ENCODE measurements around the gene FGR.

The FGR gene

GRCh38 chr1:27572019-27572678 is 62.8 kb downstream of the FGR start:
- in situ Hi-C loops (cut with MboI; ENCODE audit: low sequenced_read_pairs): no loop called here

- in situ Hi-C loops (cut with MboI; ENCODE audit: low sequenced_read_pairs): no loop called here
These were observed 63.5 kb downstream of the FGR start for GRCh38 chr1:27571439-27572018.

- in situ Hi-C loops (cut with MboI; ENCODE audit: low sequenced_read_pairs): no loop called here
These were observed 64.2 kb downstream of the FGR start for GRCh38 chr1:27570784-27571183.

- in situ Hi-C loops (cut with MboI; ENCODE audit: low sequenced_read_pairs): no loop called here
These were observed 64.6 kb downstream of the FGR start for GRCh38 chr1:27570356-27570755.

- in situ Hi-C loops (cut with MboI; ENCODE audit: low sequenced_read_pairs): no loop called here
These were observed 65.3 kb downstream of the FGR start for GRCh38 chr1:27569506-27570291.

GRCh38 chr1:27569088-27569460 is 65.9 kb downstream of the FGR start:
- in situ Hi-C loops (cut with MboI; ENCODE audit: low sequenced_read_pairs): no loop called here

- in situ Hi-C loops (cut with MboI; ENCODE audit: low sequenced_read_pairs): no loop called here
These were observed 66.5 kb downstream of the FGR start for GRCh38 chr1:27568300-27569087.

GRCh38 chr1:27567971-27568299 is 67.0 kb downstream of the FGR start:
- in situ Hi-C loops (cut with MboI; ENCODE audit: low sequenced_read_pairs): no loop called here

- in situ Hi-C loops (cut with MboI; ENCODE audit: low sequenced_read_pairs): no loop called here
These were observed 67.8 kb downstream of the FGR start for GRCh38 chr1:27567146-27567526.

GRCh38 chr1:27566462-27567145 is 68.4 kb downstream of the FGR start:
- in situ Hi-C loops (cut with MboI; ENCODE audit: low sequenced_read_pairs): no loop called here

GRCh38 chr1:27564710-27565649 is 70.0 kb downstream of the FGR start:
- in situ Hi-C loops (cut with MboI; ENCODE audit: low sequenced_read_pairs): no loop called here

- in situ Hi-C loops (cut with MboI; ENCODE audit: low sequenced_read_pairs): no loop called here
These were observed 71.2 kb downstream of the FGR start for GRCh38 chr1:27563591-27564471.

- in situ Hi-C loops (cut with MboI; ENCODE audit: low sequenced_read_pairs): no loop called here
These were observed 71.7 kb downstream of the FGR start for GRCh38 chr1:27563341-27563590.

GRCh38 chr1:27562534-27563340 is 72.2 kb downstream of the FGR start:
- in situ Hi-C loops (cut with MboI; ENCODE audit: low sequenced_read_pairs): no loop called here

All from HL-60/S4 treated with retinoic acid at 250 ng/mL for 4 days and 3 days (cell line).